ENCODE results near the gene FAR2. TPM values are rescaled to one million over a fixed set of nuclear protein-coding genes. Genes with fewer than 3 reads are reported as not detected.
A peak's percentile ranks its signal among the peaks of the same experiment; 100 is the strongest.

Gene FAR2
- total and polyA plus RNA-seq, 2 donors (not counting 3 experiments of a cell fraction or from before 2014, with no cell fraction given), result 32.3 to 61.7 TPM

DNA sequence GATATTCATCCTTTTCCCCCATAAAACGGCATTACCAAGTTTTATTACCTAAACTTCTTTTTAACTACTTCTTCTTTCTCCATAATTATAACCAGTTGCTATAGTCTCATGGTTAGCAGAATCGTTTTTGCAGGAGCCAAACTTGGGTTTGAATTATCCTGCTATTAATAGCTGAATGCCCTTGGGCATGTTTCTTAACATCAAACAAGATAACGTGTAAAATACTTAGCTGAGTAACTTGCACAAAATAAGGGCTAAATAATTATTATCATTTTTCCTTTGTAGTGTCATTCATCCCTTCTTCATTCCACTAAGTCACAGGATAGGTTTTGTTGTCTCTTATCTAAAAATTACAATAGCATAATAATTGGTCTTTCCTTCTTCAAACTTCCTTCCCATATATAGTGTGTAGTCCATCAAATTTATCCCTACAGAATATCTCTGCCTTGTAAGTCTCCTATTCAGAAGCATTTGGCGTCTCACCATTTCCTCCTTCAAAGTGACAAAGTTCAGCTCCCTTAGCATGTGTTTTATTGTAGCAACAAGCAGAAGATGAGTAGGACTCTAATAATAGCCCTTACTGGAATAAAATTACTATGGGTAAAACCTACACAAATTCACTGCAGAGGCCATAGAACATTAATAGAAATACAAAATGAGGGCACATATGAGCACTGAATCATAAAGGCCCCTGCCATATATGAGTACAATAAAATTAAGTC, 63.8 kb downstream of the FAR2 start:
- no peaks in the 10 kb centered on the region for H3K9me1 ChIP-seq (replicated peaks; ENCODE audit: control insufficient read depth, extremely low read depth, insufficient read depth, low read length)
- TF ChIP-seq FOS (IDR thresholded peaks at IDR 0.05; ENCODE audit: borderline replicate concordance, insufficient read depth, low read length) (no peak), JUN (IDR thresholded peaks at IDR 0.05; ENCODE audit: borderline replicate concordance, insufficient read depth, insufficient read length, low read depth) (no peak), POLR2AphosphoS5 (IDR thresholded peaks at IDR 0.05; ENCODE audit: insufficient read depth, low read depth, low read length) (no peak), GATA2 (IDR thresholded peaks at IDR 0.05; ENCODE audit: insufficient read depth, insufficient read length, low read depth, low read length) (no peak), POLR2A (IDR thresholded peaks at IDR 0.05; ENCODE audit: low read depth, low read length) (no peak)
- H3K4me2 ChIP-seq (ENCODE audit: insufficient read depth, low read length), result no peak overlapping the region
- no peaks in the 10 kb centered on the region for H3K36me3 ChIP-seq (ENCODE audit: control insufficient read depth in 2 of 2, extremely low read depth in 1 of 2, insufficient read depth in 2 of 2, low read length in 2 of 2)
- CTCF ChIA-PET, result no interaction called here
- H3K27ac ChIP-seq (ENCODE audit: insufficient read depth, low read depth, low read length), result no peak overlapping the region
- intact Hi-C loops (cut with micrococcal nuclease), result no loop called here
- no peaks in the 10 kb centered on the region for H3K9me3 ChIP-seq (replicated peaks; ENCODE audit: control insufficient read depth, insufficient read depth, low read length)
- no TSS peak for BruUV-seq (replicated peaks)
- no peak overlapping the region for H3K4me3 ChIP-seq (replicated peaks in 1 of 3; ENCODE audit: insufficient read depth in 1 of 3, low read depth in 1 of 3, low read length in 3 of 3)
- H2AFZ ChIP-seq (ENCODE audit: low read depth, low read length), result no peak overlapping the region
- dilution Hi-C loops (cut with MboI; ENCODE audit: extremely low pct_ligation_motif_present, low sequenced_read_pairs), result no loop called here
- H4K20me1 ChIP-seq (replicated peaks; ENCODE audit: control insufficient read depth, extremely low read depth, insufficient read depth, low read length), result no peaks in the 10 kb centered on the region
- POLR2A ChIA-PET, result no interaction called here
- H3K4me1 ChIP-seq (ENCODE audit: control insufficient read depth, extremely low read depth, insufficient read depth, low read length), result no peaks in the 10 kb centered on the region
- H3K27me3 ChIP-seq (ENCODE audit: control insufficient read depth in 2 of 2, insufficient read depth in 2 of 2, low read length in 2 of 2), result no peaks in the 10 kb centered on the region
- no peak overlapping the region for H3K9ac ChIP-seq (replicated peaks; ENCODE audit: extremely low read depth, insufficient read depth, low read length)
- H3K79me2 ChIP-seq (ENCODE audit: control insufficient read depth, insufficient read depth, low read length), result no peaks in the 10 kb centered on the region
- FAIRE-seq, result no peak
- peak; percentile 38 for DNase-seq (ENCODE audit: low read depth, low spot score)

GRCh38 chr12:29216266-29216665, 67.2 kb downstream of the FAR2 start:
- FAIRE-seq, result no peak
- Histone ChIP-seq H3K4me2 (ENCODE audit: insufficient read depth, low read length) (no peak overlapping the region), H3K79me2 (ENCODE audit: control insufficient read depth, insufficient read depth, low read length) (no peaks in the 10 kb centered on the region), H3K9ac (replicated peaks; ENCODE audit: extremely low read depth, insufficient read depth, low read length) (no peak overlapping the region), H3K4me3 (replicated peaks in 1 of 3; ENCODE audit: insufficient read depth in 1 of 3, low read depth in 1 of 3, low read length in 3 of 3) (no peak overlapping the region), H3K9me3 (replicated peaks; ENCODE audit: control insufficient read depth, insufficient read depth, low read length) (no peaks in the 10 kb centered on the region), H3K4me1 (ENCODE audit: control insufficient read depth, extremely low read depth, insufficient read depth, low read length) (no peaks in the 10 kb centered on the region), H3K36me3 (ENCODE audit: control insufficient read depth in 2 of 2, extremely low read depth in 1 of 2, insufficient read depth in 2 of 2, low read length in 2 of 2) (no peaks in the 10 kb centered on the region), H2AFZ (ENCODE audit: low read depth, low read length) (no peak overlapping the region), H3K9me1 (replicated peaks; ENCODE audit: control insufficient read depth, extremely low read depth, insufficient read depth, low read length) (no peaks in the 10 kb centered on the region), H3K27ac (ENCODE audit: insufficient read depth, low read depth, low read length) (no peak overlapping the region), H4K20me1 (replicated peaks; ENCODE audit: control insufficient read depth, extremely low read depth, insufficient read depth, low read length) (no peaks in the 10 kb centered on the region), H3K27me3 (ENCODE audit: control insufficient read depth in 2 of 2, insufficient read depth in 2 of 2, low read length in 2 of 2) (no peaks in the 10 kb centered on the region)
- TF ChIP-seq EZH2 (IDR thresholded peaks at IDR 0.05; ENCODE audit: borderline replicate concordance, low read depth, low read length, severe bottlenecking) (no peak), GATA2 (IDR thresholded peaks at IDR 0.05; ENCODE audit: insufficient read depth, insufficient read length, low read depth, low read length) (peak; percentile 63)
- no TSS peak for BruUV-seq (replicated peaks)
- intact Hi-C loops (cut with micrococcal nuclease), result no loop called here
- ChIA-PET CTCF (interaction anchor here (2.0 kb wide), 1 partner anchor 9 kb away, joined by 5 read pairs; no protein-coding TSS in a partner anchor), POLR2A (no interaction called here)
- no peak for DNase-seq (ENCODE audit: low read depth, low spot score)
- dilution Hi-C loops (cut with MboI; ENCODE audit: extremely low pct_ligation_motif_present, low sequenced_read_pairs), result no loop called here

All from endothelial cell of umbilical vein (primary cell).